Uterus (tissue), 4 donors: ENCODE data around the gene RTN4RL2. TPM values are rescaled to one million over a fixed set of nuclear protein-coding genes. Genes with fewer than 3 reads are reported as not detected.
A peak's percentile ranks its signal among the peaks of the same experiment; 100 is the strongest.

Experiments
- DNase-seq, 2 donors: peaks; one replicate each; pipeline ENCODE4 v3.0.0-alpha.2; 2019 to 2020
- H3K27ac ChIP-seq, 2 donors: fragments of 200-600 bp; sonication (generic); 1 replicate in 1 of 2; 2 replicates in 1 of 2; pipeline ENCODE4 v1.5.1; 2016 to 2018
- H3K27me3 ChIP-seq, 2 donors: fragments of 200-600 bp; sonication (generic); one replicate each; pipeline ENCODE4 v1.5.1; 2018 to 2019; ENCODE audit warnings: control low read depth in 1 of 2
- H3K36me3 ChIP-seq, 2 donors: fragments of 200-600 bp; sonication (generic); one replicate each; pipeline ENCODE4 v1.5.1; 2019; ENCODE audit warnings: control low read depth in 1 of 2
- H3K4me1 ChIP-seq, 2 donors: fragments of 200-600 bp; sonication (generic); one replicate each; pipeline ENCODE4 v1.5.1; 2018 to 2019; ENCODE audit warnings: control low read depth in 1 of 2
- H3K4me3 ChIP-seq, 2 donors: fragments of 200-600 bp; sonication (generic); 1 replicate in 1 of 2; 2 replicates in 1 of 2; pipeline ENCODE4 v1.5.1; 2018 to 2019; ENCODE audit warnings: mild to moderate bottlenecking in 1 of 2
- H3K9me3 ChIP-seq, 2 donors: fragments of 200-600 bp; sonication (generic); one replicate each; pipeline ENCODE4 v1.5.1; 2019; ENCODE audit warnings: control low read depth in 1 of 2
- CTCF ChIP-seq, 4 experiments: fragments of 200-600 bp in 2 of 4; fragments of 450-650 bp in 2 of 4; sonication (generic) in 2 of 4; IDR thresholded peaks; one replicate each; pipeline ENCODE4 v1.5.1; 2016 to 2019; ENCODE audit warnings: antibody characterized with exemption in 4 of 4, mild to moderate bottlenecking in 2 of 4, moderate library complexity in 1 of 4
- POLR2A ChIP-seq, 2 donors: fragments of 450-650 bp; IDR thresholded peaks; one replicate each; pipeline ENCODE4 v1.6.1; 2016; ENCODE audit warnings: antibody characterized with exemption in 2 of 2, mild to moderate bottlenecking in 1 of 2, moderate library complexity in 1 of 2
- intact Hi-C: fragments of 100-400 bp; cut with DNase I; formaldehyde crosslinking; loops from one replicate; pipeline ENCODE4 v1.15.1; 2023; ENCODE audit warnings: low total_unique reads
- total RNA-seq, 4 donors: library from RNA; depleted of rRNA in 3 of 4; stranded (reverse); fragments of >200 nt in 3 of 4; gene quantifications; one replicate each; pipeline versions ENCODE4 v1.1.0 to v1.2.4, GENCODE V29; 2014 to 2023
- donor health status: DM: yes; HTN: yes; CAD: no.

Gene RTN4RL2
- total RNA-seq, 4 donors from 2014 or later = 1.7 TPM; not detected in 3

- TF ChIP-seq CTCF (IDR thresholded peaks at IDR 0.05) = peak; percentile 48 to 81 (median 58)
- TF ChIP-seq POLR2A (IDR thresholded peaks at IDR 0.05) = no peak
- Histone ChIP-seq H3K36me3 (no peaks in the 10 kb centered on the region), H3K9me3 (no peaks in the 10 kb centered on the region), H3K27ac (no peak overlapping the region), H3K27me3 (peaks cover 7 to 19% of the 10 kb centered on the region in 2 donors), H3K4me3 (peak overlapping the region; percentile 12 to 31), H3K4me1 (peaks cover 0 to 26% of the 10 kb centered on the region in 2 donors)
- intact Hi-C loops = loop anchor here (5.0 kb wide), 1 partner anchor 69 kb away; no protein-coding TSS in a partner anchor
- DNase-seq = peak in 1 of 2 donors; percentile 49
Measured at GRCh38 chr11:57458410-57459163, 1.7 kb upstream of the RTN4RL2 start.

- Histone ChIP-seq H3K4me1 (peaks cover 0 to 26% of the 10 kb centered on the region in 2 donors), H3K9me3 (no peaks in the 10 kb centered on the region), H3K36me3 (no peaks in the 10 kb centered on the region), H3K4me3 (peak overlapping the region; percentile 12 to 31), H3K27ac (no peak overlapping the region), H3K27me3 (peaks cover 7 to 19% of the 10 kb centered on the region in 2 donors)
- intact Hi-C loops = loop anchor here (5.0 kb wide), 1 partner anchor 68 kb away; no protein-coding TSS in a partner anchor
- DNase-seq = no peak
- no peak for TF ChIP-seq POLR2A (IDR thresholded peaks at IDR 0.05)
- no peak for TF ChIP-seq CTCF (IDR thresholded peaks at IDR 0.05)
Measured at GRCh38 chr11:57459164-57460021, 935 bp upstream of the RTN4RL2 start.

GRCh38 chr11:57460758-57461749, 726 bp downstream of the RTN4RL2 start:
- Histone ChIP-seq H3K27ac (no peak overlapping the region), H3K9me3 (no peaks in the 10 kb centered on the region), H3K27me3 (peaks cover 7 to 19% of the 10 kb centered on the region in 2 donors), H3K4me3 (peak overlapping the region in 1 of 2 donors; percentile 31), H3K36me3 (no peaks in the 10 kb centered on the region), H3K4me1 (peaks cover 0 to 26% of the 10 kb centered on the region in 2 donors)
- TF ChIP-seq POLR2A (IDR thresholded peaks at IDR 0.05) (no peak), CTCF (IDR thresholded peaks at IDR 0.05) (no peak)
- intact Hi-C loops = no loop called here
- DNase-seq = no peak

- Histone ChIP-seq H3K4me3 (no peak overlapping the region), H3K36me3 (no peaks in the 10 kb centered on the region), H3K27me3 (peaks cover 7 to 19% of the 10 kb centered on the region in 2 donors), H3K9me3 (no peaks in the 10 kb centered on the region), H3K27ac (no peak overlapping the region), H3K4me1 (peaks cover 0 to 26% of the 10 kb centered on the region in 2 donors)
- DNase-seq = no peak
- TF ChIP-seq POLR2A (IDR thresholded peaks at IDR 0.05) = no peak
- TF ChIP-seq CTCF (IDR thresholded peaks at IDR 0.05) = no peak
- intact Hi-C loops = no loop called here
Measured at GRCh38 chr11:57461841-57462489, 1.6 kb downstream of the RTN4RL2 start.
